Measurements from ENCODE around the gene CARMIL1.

The CARMIL1 gene

GRCh38 chr6:25637960-25638434 lies 358.8 kb downstream of the CARMIL1 start:
- Histone ChIP-seq H3K4me3 (no peak overlapping the region), H3K4me2 (no peak overlapping the region), H3K4me1 (no peaks in the 10 kb centered on the region), H3K36me3 (no peaks in the 10 kb centered on the region), H3K9ac (no peak overlapping the region), H3K27ac (no peak overlapping the region), H3K9me3 (no peaks in the 10 kb centered on the region), H3K27me3 (no peaks in the 10 kb centered on the region), H4K20me1 (no peaks in the 10 kb centered on the region)
- no peak for TF ChIP-seq Cebpa-rat (IDR thresholded peaks at IDR 0.05)

GRCh38 chr6:25639653-25640052 lies 360.5 kb downstream of the CARMIL1 start:
- Histone ChIP-seq H3K4me1 (no peaks in the 10 kb centered on the region), H3K4me3 (no peak overlapping the region), H3K27ac (no peak overlapping the region)

DNA sequence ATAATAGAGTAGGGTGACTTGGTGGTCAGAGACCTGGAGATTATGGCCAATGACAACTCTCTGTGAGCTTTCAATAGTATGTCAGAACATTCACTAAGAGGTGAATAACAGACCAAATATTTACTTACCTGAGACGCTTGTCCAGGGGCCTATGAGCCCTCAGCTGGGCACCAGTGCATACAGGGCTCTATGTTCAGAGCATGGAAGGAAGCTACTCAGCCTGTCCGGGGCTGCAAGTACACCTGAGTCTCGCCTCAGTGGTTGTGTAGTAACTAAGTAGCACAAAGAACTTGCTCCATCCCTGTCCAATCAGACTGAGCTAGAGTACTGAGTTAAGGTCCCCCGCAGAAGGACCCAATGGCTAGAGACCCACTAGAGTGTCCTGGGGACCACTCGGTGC lies 361.3 kb downstream of the CARMIL1 start:
- TF ChIP-seq Cebpa-rat (IDR thresholded peaks at IDR 0.05) = no peak
- Histone ChIP-seq H3K4me1 (no peaks in the 10 kb centered on the region), H3K4me2 (no peak overlapping the region), H4K20me1 (no peaks in the 10 kb centered on the region), H3K4me3 (no peak overlapping the region), H3K27ac (no peak overlapping the region), H3K9ac (no peak overlapping the region), H3K27me3 (no peaks in the 10 kb centered on the region), H3K36me3 (no peaks in the 10 kb centered on the region), H3K9me3 (no peaks in the 10 kb centered on the region)

More at GRCh38 chr6:25639653-25640052, 360.5 kb downstream of the CARMIL1 start:
- H4K20me1 ChIP-seq = no peaks in the 10 kb centered on the region
- no peak overlapping the region for H3K9ac ChIP-seq
- no peaks in the 10 kb centered on the region for H3K36me3 ChIP-seq
- no peak for TF ChIP-seq Cebpa-rat (IDR thresholded peaks at IDR 0.05)
- H3K9me3 ChIP-seq = no peaks in the 10 kb centered on the region
- no peak overlapping the region for H3K4me2 ChIP-seq
- H3K27me3 ChIP-seq = no peaks in the 10 kb centered on the region

- Histone ChIP-seq H3K9me3 (no peaks in the 10 kb centered on the region), H3K4me3 (no peak overlapping the region), H3K4me2 (no peak overlapping the region), H3K9ac (no peak overlapping the region), H3K27me3 (no peaks in the 10 kb centered on the region), H4K20me1 (no peaks in the 10 kb centered on the region), H3K27ac (no peak overlapping the region), H3K36me3 (no peaks in the 10 kb centered on the region), H3K4me1 (no peaks in the 10 kb centered on the region)
- TF ChIP-seq Cebpa-rat (IDR thresholded peaks at IDR 0.05) = no peak
These were observed 361.7 kb downstream of the CARMIL1 start for GRCh38 chr6:25640891-25641290.

DNA sequence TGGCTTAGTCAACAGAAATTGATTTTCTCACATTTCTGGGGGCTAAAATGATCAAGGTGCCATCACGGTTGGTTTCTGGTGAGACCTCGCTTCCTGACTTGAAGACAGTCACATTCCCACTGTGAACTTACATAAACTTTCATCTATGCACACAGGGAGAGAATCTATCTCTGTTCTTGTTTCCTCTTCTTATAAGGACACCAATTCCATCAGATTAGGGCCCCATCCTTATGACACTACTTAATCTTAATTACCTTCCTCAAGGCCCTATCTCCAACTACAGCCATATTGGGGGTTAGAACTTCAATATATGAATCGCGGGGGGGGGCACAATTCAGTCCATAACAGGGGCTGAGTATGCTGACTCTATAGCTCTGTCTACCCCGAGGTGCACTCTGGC lies 362.2 kb downstream of the CARMIL1 start:
- TF ChIP-seq Cebpa-rat (IDR thresholded peaks at IDR 0.05) = no peak
- no peak overlapping the region for H3K4me2 ChIP-seq
- no peaks in the 10 kb centered on the region for H3K27me3 ChIP-seq
- H3K9ac ChIP-seq = no peak overlapping the region
- no peaks in the 10 kb centered on the region for H4K20me1 ChIP-seq
- H3K4me3 ChIP-seq = no peak overlapping the region
- no peaks in the 10 kb centered on the region for H3K36me3 ChIP-seq
- no peaks in the 10 kb centered on the region for H3K9me3 ChIP-seq
- no peaks in the 10 kb centered on the region for H3K4me1 ChIP-seq
- no peak overlapping the region for H3K27ac ChIP-seq

DNA sequence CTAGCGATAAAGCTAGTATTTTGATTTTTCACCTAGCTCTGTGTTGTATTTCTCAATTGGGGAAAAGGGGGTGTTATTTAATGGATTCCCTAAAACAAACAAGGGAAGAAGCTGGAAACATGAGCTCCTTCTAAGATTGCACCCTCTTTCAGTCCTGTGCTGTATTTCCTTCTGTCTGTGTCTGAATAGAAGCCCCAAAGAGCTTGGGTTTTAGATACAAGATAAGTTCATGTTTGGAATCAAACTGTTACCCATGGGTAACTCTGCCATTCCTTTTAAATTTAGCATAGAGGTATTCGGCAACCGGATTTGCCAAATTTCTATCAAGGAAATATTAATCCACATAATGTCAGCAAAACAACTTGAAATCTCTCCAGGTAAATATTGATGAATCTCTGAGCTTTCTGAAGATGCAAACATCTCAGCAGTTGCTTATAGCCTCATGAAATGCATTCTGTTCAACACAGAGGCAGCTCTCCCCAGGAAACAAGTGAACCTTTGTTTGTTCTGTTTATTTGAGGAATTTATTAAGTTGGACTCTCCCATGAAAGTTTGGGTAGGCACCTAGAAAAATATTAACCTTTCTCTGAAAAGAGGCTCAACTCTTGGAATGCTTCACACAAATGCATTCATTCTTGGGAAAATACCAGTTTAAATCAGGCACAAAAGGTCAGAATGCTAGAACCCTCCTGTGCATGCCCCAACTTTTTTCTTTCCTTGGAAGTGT lies 362.9 kb downstream of the CARMIL1 start:
- no peak for TF ChIP-seq Cebpa-rat (IDR thresholded peaks at IDR 0.05)
- Histone ChIP-seq H4K20me1 (no peaks in the 10 kb centered on the region), H3K27ac (no peak overlapping the region), H3K9me3 (no peaks in the 10 kb centered on the region), H3K27me3 (no peaks in the 10 kb centered on the region), H3K4me2 (no peak overlapping the region), H3K4me1 (no peaks in the 10 kb centered on the region), H3K36me3 (no peaks in the 10 kb centered on the region), H3K4me3 (no peak overlapping the region), H3K9ac (no peak overlapping the region)

DNA sequence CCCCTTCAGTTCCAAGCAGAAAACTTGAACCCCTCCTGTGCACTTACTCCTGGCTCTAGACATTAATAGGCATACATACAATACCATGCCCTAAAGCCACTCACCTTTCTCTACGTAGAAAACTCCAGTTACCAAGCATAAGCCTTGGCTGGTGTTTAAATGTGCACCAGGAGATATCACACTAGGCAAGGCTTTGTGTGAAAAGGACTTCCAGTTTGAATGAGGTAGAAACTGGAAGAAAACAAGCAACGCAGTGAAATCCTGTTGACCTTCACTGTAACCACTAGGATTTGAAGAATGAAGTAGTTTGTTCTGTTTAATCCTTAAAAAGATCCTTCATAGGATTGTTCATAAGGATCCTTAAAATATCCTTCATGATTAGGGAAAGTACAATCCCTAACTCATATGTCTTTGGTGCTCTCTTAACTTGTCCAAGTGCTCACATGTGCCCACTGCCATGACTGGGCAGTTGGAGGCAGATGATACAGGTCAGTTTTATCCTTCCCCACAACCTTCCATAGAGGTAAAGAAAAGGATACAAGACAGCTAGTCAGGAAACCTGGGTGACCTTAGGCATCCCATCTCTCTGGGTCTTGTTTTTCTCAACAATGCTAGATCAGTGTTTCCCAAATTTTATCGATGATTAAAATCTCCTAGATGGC lies 363.6 kb downstream of the CARMIL1 start:
- H3K9ac ChIP-seq = no peak overlapping the region
- no peaks in the 10 kb centered on the region for H3K27me3 ChIP-seq
- H3K4me3 ChIP-seq = no peak overlapping the region
- TF ChIP-seq Cebpa-rat (IDR thresholded peaks at IDR 0.05) = no peak
- no peak overlapping the region for H3K27ac ChIP-seq
- no peaks in the 10 kb centered on the region for H4K20me1 ChIP-seq
- H3K4me1 ChIP-seq = no peaks in the 10 kb centered on the region
- no peak overlapping the region for H3K4me2 ChIP-seq
- H3K9me3 ChIP-seq = no peaks in the 10 kb centered on the region
- H3K36me3 ChIP-seq = no peaks in the 10 kb centered on the region

DNA sequence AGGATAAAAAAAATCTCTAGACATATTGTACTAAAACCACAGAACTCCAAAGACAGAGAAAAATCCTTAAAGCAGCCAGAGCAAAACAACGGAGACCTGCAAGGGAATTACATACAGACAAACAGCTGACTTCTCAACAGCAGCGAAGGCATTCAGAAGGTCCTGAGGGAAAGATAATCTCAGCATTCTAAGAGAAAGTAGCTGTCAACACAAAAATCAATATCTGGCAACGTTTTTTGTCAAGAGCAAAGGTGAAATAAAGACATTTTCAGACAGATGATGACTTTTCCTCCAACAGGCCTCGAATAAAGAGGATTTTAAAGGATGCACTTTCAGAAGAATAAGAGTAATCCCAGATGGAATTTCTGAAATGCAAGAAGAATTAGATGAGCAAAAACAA lies 366.7 kb downstream of the CARMIL1 start:
- Histone ChIP-seq H4K20me1 (no peaks in the 10 kb centered on the region), H3K4me1 (no peaks in the 10 kb centered on the region), H3K27me3 (no peaks in the 10 kb centered on the region), H3K4me3 (no peak overlapping the region), H3K9me3 (no peaks in the 10 kb centered on the region), H3K27ac (no peak overlapping the region), H3K4me2 (no peak overlapping the region), H3K9ac (no peak overlapping the region), H3K36me3 (no peaks in the 10 kb centered on the region)
- TF ChIP-seq Cebpa-rat (IDR thresholded peaks at IDR 0.05) = no peak

DNA sequence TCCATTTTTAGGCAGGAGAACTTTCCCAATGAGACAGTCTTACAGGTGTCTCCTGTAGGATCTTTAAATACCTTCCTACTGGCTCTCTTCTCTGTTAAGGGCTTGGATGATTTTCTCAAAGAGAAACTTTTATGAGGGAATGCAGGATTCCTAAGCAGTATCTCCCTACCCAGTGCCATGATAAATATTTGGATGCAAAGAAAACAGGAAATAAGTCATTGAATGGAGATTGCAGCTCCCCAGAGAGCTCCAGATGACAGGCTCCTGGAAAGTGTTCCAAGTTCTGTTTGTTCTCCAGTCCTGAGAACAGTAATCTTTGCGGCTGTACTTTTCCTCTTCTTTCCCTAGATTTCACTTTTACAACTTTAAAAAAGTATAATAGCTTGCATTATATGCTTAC lies 370.4 kb downstream of the CARMIL1 start:
- Histone ChIP-seq H3K4me2 (no peak overlapping the region), H4K20me1 (no peaks in the 10 kb centered on the region), H3K9me3 (no peaks in the 10 kb centered on the region), H3K4me1 (no peaks in the 10 kb centered on the region), H3K4me3 (no peak overlapping the region), H3K27ac (no peak overlapping the region), H3K27me3 (no peaks in the 10 kb centered on the region), H3K9ac (no peak overlapping the region), H3K36me3 (no peaks in the 10 kb centered on the region)
- no peak for TF ChIP-seq Cebpa-rat (IDR thresholded peaks at IDR 0.05)

GRCh38 chr6:25652007-25652515 lies 372.9 kb downstream of the CARMIL1 start, which contains the start of gene SCGN:
SCGN (plus strand) TSS chr6:25652215; CDS start chr6:25652404, 189 bp downstream.
- no peak within 1 kb of the TSS for H3K4me2 ChIP-seq
- H3K4me1 ChIP-seq = no peaks in the 10 kb centered on the region
- no peak within 1 kb of the TSS for H3K27ac ChIP-seq
- TF ChIP-seq Cebpa-rat (IDR thresholded peaks at IDR 0.05) = no peak
- no peaks in the 10 kb centered on the region for H4K20me1 ChIP-seq
- no peaks in the 10 kb centered on the region for H3K9me3 ChIP-seq
- no peak within 1 kb of the TSS for H3K9ac ChIP-seq
- H3K27me3 ChIP-seq = no peaks in the 10 kb centered on the region
- H3K4me3 ChIP-seq = no peak within 1 kb of the TSS
- H3K36me3 ChIP-seq = no peaks in the 10 kb centered on the region
